ENCODE data around the gene DPP7.

Gene DPP7

GRCh38 chr9:137152844-137153405 is 38.4 kb upstream of the DPP7 start:
- H3K9me3 ChIP-seq (ENCODE audit: control extremely low read depth in 1 of 5, control insufficient read depth in 4 of 5, insufficient read depth in 2 of 5, low read depth in 1 of 5, low read length in 4 of 5) = no peaks in the 10 kb centered on the region
- 94% methylated on average over 7 of the region's 7 CpGs for WGBS (ENCODE audit: insufficient coverage)
- no peak for DNase-seq
- H3K27me3 ChIP-seq (replicated peaks in 2 of 5; ENCODE audit: control insufficient read depth in 4 of 5, insufficient read depth in 5 of 5, low read length in 4 of 5) = peaks cover 0 to 49% (median 14%) of the 10 kb centered on the region in 5 experiments
- H3K27ac ChIP-seq (ENCODE audit: insufficient read depth in 1 of 2, low read depth in 1 of 2, low read length in 2 of 2, poor library complexity in 1 of 2, severe bottlenecking in 2 of 2) = no peak overlapping the region
- H3K4me3 ChIP-seq (ENCODE audit: control insufficient read depth in 1 of 7, extremely low read depth in 1 of 7, insufficient read depth in 4 of 7, low read depth in 2 of 7, low read length in 6 of 7) = no peak overlapping the region
- peaks cover 0 to 14% (median 8%) of the 10 kb centered on the region in 4 experiments for H3K4me1 ChIP-seq (ENCODE audit: control extremely low read depth in 1 of 4, control insufficient read depth in 4 of 4, insufficient read depth in 4 of 4, low read length in 3 of 4)
- H3K36me3 ChIP-seq (ENCODE audit: control insufficient read depth in 4 of 4, insufficient read depth in 4 of 4, low read length in 3 of 4) = no peaks in the 10 kb centered on the region
- CTCF ChIA-PET = no interaction called here
- POLR2A ChIA-PET = no interaction called here

GRCh38 chr9:137150617-137151457 is 36.3 kb upstream of the DPP7 start:
- WGBS (ENCODE audit: insufficient coverage) = 22% methylated on average over 27 of the region's 34 CpGs
- no peaks in the 10 kb centered on the region for H3K9me3 ChIP-seq (ENCODE audit: control extremely low read depth in 1 of 5, control insufficient read depth in 4 of 5, insufficient read depth in 2 of 5, low read depth in 1 of 5, low read length in 4 of 5)
- H3K27me3 ChIP-seq (replicated peaks in 2 of 5; ENCODE audit: control insufficient read depth in 4 of 5, insufficient read depth in 5 of 5, low read length in 4 of 5) = peaks cover 0 to 47% (median 6%) of the 10 kb centered on the region in 5 experiments
- H3K27ac ChIP-seq (ENCODE audit: insufficient read depth in 1 of 2, low read depth in 1 of 2, low read length in 2 of 2, poor library complexity in 1 of 2, severe bottlenecking in 2 of 2) = no peak overlapping the region
- no peaks in the 10 kb centered on the region for H3K4me1 ChIP-seq (ENCODE audit: control extremely low read depth in 1 of 4, control insufficient read depth in 4 of 4, insufficient read depth in 4 of 4, low read length in 3 of 4)
- CTCF ChIA-PET = interaction anchor here (1.0 kb wide), 1 partner anchor 73 kb away, joined by 3 read pairs; no protein-coding TSS in a partner anchor
- POLR2A ChIA-PET = no interaction called here
- peak in 2 of 3 donors; percentile 59 to 66 for DNase-seq
- no peak overlapping the region for H3K4me3 ChIP-seq (ENCODE audit: control insufficient read depth in 1 of 7, extremely low read depth in 1 of 7, insufficient read depth in 4 of 7, low read depth in 2 of 7, low read length in 6 of 7)
- H3K36me3 ChIP-seq (ENCODE audit: control insufficient read depth in 4 of 4, insufficient read depth in 4 of 4, low read length in 3 of 4) = no peaks in the 10 kb centered on the region

- WGBS (ENCODE audit: insufficient coverage) = 63% methylated on average over 17 of the region's 20 CpGs
- POLR2A ChIA-PET = no interaction called here
- Histone ChIP-seq H3K27me3 (replicated peaks in 2 of 5; ENCODE audit: control insufficient read depth in 4 of 5, insufficient read depth in 5 of 5, low read length in 4 of 5) (peaks cover 0 to 42% (median 3%) of the 10 kb centered on the region in 5 experiments), H3K27ac (ENCODE audit: insufficient read depth in 1 of 2, low read depth in 1 of 2, low read length in 2 of 2, poor library complexity in 1 of 2, severe bottlenecking in 2 of 2) (no peak overlapping the region), H3K4me3 (ENCODE audit: control insufficient read depth in 1 of 7, extremely low read depth in 1 of 7, insufficient read depth in 4 of 7, low read depth in 2 of 7, low read length in 6 of 7) (no peak overlapping the region), H3K4me1 (ENCODE audit: control extremely low read depth in 1 of 4, control insufficient read depth in 4 of 4, insufficient read depth in 4 of 4, low read length in 3 of 4) (no peaks in the 10 kb centered on the region), H3K9me3 (ENCODE audit: control extremely low read depth in 1 of 5, control insufficient read depth in 4 of 5, insufficient read depth in 2 of 5, low read depth in 1 of 5, low read length in 4 of 5) (no peaks in the 10 kb centered on the region), H3K36me3 (ENCODE audit: control insufficient read depth in 4 of 4, insufficient read depth in 4 of 4, low read length in 3 of 4) (no peaks in the 10 kb centered on the region)
- CTCF ChIA-PET = interaction anchor here (1.0 kb wide), 1 partner anchor 74 kb away, joined by 3 read pairs; no protein-coding TSS in a partner anchor
- no peak for DNase-seq
These were observed 35.5 kb upstream of the DPP7 start for GRCh38 chr9:137149942-137150616.

- H3K27me3 ChIP-seq (replicated peaks in 2 of 5; ENCODE audit: control insufficient read depth in 4 of 5, insufficient read depth in 5 of 5, low read length in 4 of 5) = peaks cover 0 to 36% (median 3%) of the 10 kb centered on the region in 5 experiments
- no peak overlapping the region for H3K27ac ChIP-seq (ENCODE audit: insufficient read depth in 1 of 2, low read depth in 1 of 2, low read length in 2 of 2, poor library complexity in 1 of 2, severe bottlenecking in 2 of 2)
- POLR2A ChIA-PET = no interaction called here
- WGBS (ENCODE audit: insufficient coverage) = 84% methylated on average over 4 of the region's 5 CpGs
- no peak for DNase-seq
- CTCF ChIA-PET = interaction anchor here (1.0 kb wide), 1 partner anchor 27 kb away, joined by 3 read pairs; no protein-coding TSS in a partner anchor
- no peak overlapping the region for H3K4me3 ChIP-seq (ENCODE audit: control insufficient read depth in 1 of 7, extremely low read depth in 1 of 7, insufficient read depth in 4 of 7, low read depth in 2 of 7, low read length in 6 of 7)
- no peaks in the 10 kb centered on the region for H3K4me1 ChIP-seq (ENCODE audit: control extremely low read depth in 1 of 4, control insufficient read depth in 4 of 4, insufficient read depth in 4 of 4, low read length in 3 of 4)
- no peaks in the 10 kb centered on the region for H3K9me3 ChIP-seq (ENCODE audit: control extremely low read depth in 1 of 5, control insufficient read depth in 4 of 5, insufficient read depth in 2 of 5, low read depth in 1 of 5, low read length in 4 of 5)
- H3K36me3 ChIP-seq (ENCODE audit: control insufficient read depth in 4 of 4, insufficient read depth in 4 of 4, low read length in 3 of 4) = no peaks in the 10 kb centered on the region
These were observed 34.8 kb upstream of the DPP7 start for GRCh38 chr9:137149363-137149762.

GRCh38 chr9:137148661-137149060 is 34.1 kb upstream of the DPP7 start:
- Histone ChIP-seq H3K4me1 (ENCODE audit: control extremely low read depth in 1 of 4, control insufficient read depth in 4 of 4, insufficient read depth in 4 of 4, low read length in 3 of 4) (no peaks in the 10 kb centered on the region), H3K4me3 (ENCODE audit: control insufficient read depth in 1 of 7, extremely low read depth in 1 of 7, insufficient read depth in 4 of 7, low read depth in 2 of 7, low read length in 6 of 7) (no peak overlapping the region), H3K36me3 (ENCODE audit: control insufficient read depth in 4 of 4, insufficient read depth in 4 of 4, low read length in 3 of 4) (no peaks in the 10 kb centered on the region), H3K27me3 (replicated peaks in 2 of 5; ENCODE audit: control insufficient read depth in 4 of 5, insufficient read depth in 5 of 5, low read length in 4 of 5) (peaks cover 0 to 41% (median 4%) of the 10 kb centered on the region in 5 experiments), H3K9me3 (ENCODE audit: control extremely low read depth in 1 of 5, control insufficient read depth in 4 of 5, insufficient read depth in 2 of 5, low read depth in 1 of 5, low read length in 4 of 5) (no peaks in the 10 kb centered on the region), H3K27ac (ENCODE audit: insufficient read depth in 1 of 2, low read depth in 1 of 2, low read length in 2 of 2, poor library complexity in 1 of 2, severe bottlenecking in 2 of 2) (no peak overlapping the region)
- 94% methylated on average over 19 of the region's 19 CpGs for WGBS (ENCODE audit: insufficient coverage)
- no peak for DNase-seq
- ChIA-PET POLR2A (interaction anchor here (0.6 kb wide), 1 partner anchor 540 kb away, joined by 3 read pairs; no protein-coding TSS in a partner anchor), CTCF (interaction anchor here (1.0 kb wide), 1 partner anchor 27 kb away, joined by 3 read pairs; no protein-coding TSS in a partner anchor)

- no peaks in the 10 kb centered on the region for H3K9me3 ChIP-seq (ENCODE audit: control extremely low read depth in 1 of 5, control insufficient read depth in 4 of 5, insufficient read depth in 2 of 5, low read depth in 1 of 5, low read length in 4 of 5)
- H3K27ac ChIP-seq (ENCODE audit: insufficient read depth in 1 of 2, low read depth in 1 of 2, low read length in 2 of 2, poor library complexity in 1 of 2, severe bottlenecking in 2 of 2) = no peak overlapping the region
- H3K4me1 ChIP-seq (ENCODE audit: control extremely low read depth in 1 of 4, control insufficient read depth in 4 of 4, insufficient read depth in 4 of 4, low read length in 3 of 4) = no peaks in the 10 kb centered on the region
- no peak overlapping the region for H3K4me3 ChIP-seq (ENCODE audit: control insufficient read depth in 1 of 7, extremely low read depth in 1 of 7, insufficient read depth in 4 of 7, low read depth in 2 of 7, low read length in 6 of 7)
- H3K36me3 ChIP-seq (ENCODE audit: control insufficient read depth in 4 of 4, insufficient read depth in 4 of 4, low read length in 3 of 4) = no peaks in the 10 kb centered on the region
- CTCF ChIA-PET = interaction anchor here (1.0 kb wide), 1 partner anchor 28 kb away, joined by 3 read pairs; no protein-coding TSS in a partner anchor
- POLR2A ChIA-PET = interaction anchor here (0.6 kb wide), 1 partner anchor 540 kb away, joined by 3 read pairs; no protein-coding TSS in a partner anchor
- WGBS (ENCODE audit: insufficient coverage) = 76% methylated on average over 26 of the region's 27 CpGs
- peaks cover 0 to 45% (median 4%) of the 10 kb centered on the region in 5 experiments for H3K27me3 ChIP-seq (replicated peaks in 2 of 5; ENCODE audit: control insufficient read depth in 4 of 5, insufficient read depth in 5 of 5, low read length in 4 of 5)
- no peak for DNase-seq
These were observed 33.7 kb upstream of the DPP7 start for GRCh38 chr9:137148242-137148641.

Measured in common myeloid progenitor, CD34-positive (primary cell).